ENCODE results near the gene MANBA. TPM values are rescaled to one million over a fixed set of nuclear protein-coding genes. Genes with fewer than 3 reads are reported as not detected.

MANBA gene
- total RNA-seq, 1 experiment from 2014 or later, result 11.2 TPM

- no peak for DNase-seq (ENCODE audit: unreplicated experiment)
- Mint-ChIP-seq H3K4me3 (ENCODE audit: unreplicated experiment) (no peak overlapping the region), H3K36me3 (ENCODE audit: insufficient read depth, unreplicated experiment) (peaks cover 56% of the 10 kb centered on the region), H3K9me3 (ENCODE audit: unreplicated experiment) (no peaks in the 10 kb centered on the region), H3K27me3 (ENCODE audit: insufficient read depth, unreplicated experiment) (no peaks in the 10 kb centered on the region), H3K4me1 (ENCODE audit: insufficient read depth, unreplicated experiment) (peaks cover 24% of the 10 kb centered on the region), H3K27ac (ENCODE audit: low read depth, unreplicated experiment) (peak overlapping the region; percentile 18)
- intact Hi-C loops (cut with micrococcal nuclease), result no loop called here
- ChIA-PET POLR2A (interaction anchor here (0.9 kb wide), 1 partner anchor 211 kb away, joined by 3 read pairs; no protein-coding TSS in a partner anchor), CTCF (interaction anchor here (0.7 kb wide), 1 partner anchor 391 kb away, joined by 4 read pairs; no protein-coding TSS in a partner anchor)
- BruUV-seq (replicated peaks), result no TSS peak
- no peak for TF ChIP-seq CTCF (IDR thresholded peaks at IDR 0.05; ENCODE audit: unreplicated experiment)
Observed at GRCh38 chr4:102616636-102617035, 144.1 kb downstream of the MANBA start.

- no peak for TF ChIP-seq CTCF (IDR thresholded peaks at IDR 0.05; ENCODE audit: unreplicated experiment)
- BruUV-seq (replicated peaks), result no TSS peak
- H3K27ac Mint-ChIP-seq (ENCODE audit: low read depth, unreplicated experiment), result no peak overlapping the region
- H3K4me1 Mint-ChIP-seq (ENCODE audit: insufficient read depth, unreplicated experiment), result peaks cover 16% of the 10 kb centered on the region
- H3K4me3 Mint-ChIP-seq (ENCODE audit: unreplicated experiment), result no peak overlapping the region
- peaks cover 74% of the 10 kb centered on the region for H3K36me3 Mint-ChIP-seq (ENCODE audit: insufficient read depth, unreplicated experiment)
- no peaks in the 10 kb centered on the region for H3K27me3 Mint-ChIP-seq (ENCODE audit: insufficient read depth, unreplicated experiment)
- H3K9me3 Mint-ChIP-seq (ENCODE audit: unreplicated experiment), result no peaks in the 10 kb centered on the region
- ChIA-PET POLR2A (interaction anchor here (1.5 kb wide), 1 partner anchor 398 kb away, joined by 4 read pairs; no protein-coding TSS in a partner anchor), CTCF (no interaction called here)
- intact Hi-C loops (cut with micrococcal nuclease), result loop anchor here (5.0 kb wide), 1 partner anchor 162 kb away; no protein-coding TSS in a partner anchor
- no peak for DNase-seq (ENCODE audit: unreplicated experiment)
Observed at GRCh38 chr4:102614801-102615200, 146.0 kb downstream of the MANBA start.

DNA sequence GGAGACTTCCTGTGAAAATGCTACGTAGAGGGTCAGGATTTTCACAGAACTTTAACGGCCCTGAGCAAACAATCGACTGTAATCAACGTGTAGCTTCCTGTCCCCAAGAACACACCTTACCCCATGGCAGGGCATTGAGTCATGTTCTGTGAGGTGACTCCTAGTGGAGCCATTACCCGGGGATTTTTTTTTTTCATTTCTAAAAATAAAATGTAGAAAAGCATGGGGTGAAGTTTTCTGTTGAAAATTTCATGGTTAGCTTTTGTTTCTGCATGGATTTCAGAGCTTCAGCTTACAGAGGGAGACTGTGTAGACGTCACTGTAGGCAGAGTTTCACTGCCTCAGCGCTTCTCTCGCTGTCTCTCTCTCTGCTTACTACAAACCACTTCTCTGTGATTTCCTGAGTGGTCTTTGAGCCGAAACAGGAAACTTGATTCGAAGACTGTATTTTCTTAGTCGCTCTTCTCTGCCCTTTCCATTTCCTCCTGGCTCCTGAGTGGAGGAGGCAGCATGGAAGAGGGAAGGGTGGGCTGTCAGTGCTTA is 147.9 kb downstream of the MANBA start:
- no peak for TF ChIP-seq CTCF (IDR thresholded peaks at IDR 0.05; ENCODE audit: unreplicated experiment)
- H3K4me3 Mint-ChIP-seq (ENCODE audit: unreplicated experiment), result no peak overlapping the region
- H3K4me1 Mint-ChIP-seq (ENCODE audit: insufficient read depth, unreplicated experiment), result peaks cover 16% of the 10 kb centered on the region
- ChIA-PET POLR2A (interaction anchor here (0.7 to 2.1 kb wide), 6 partner anchors 8 to 215 kb away, joined by 3 to 13 read pairs (median 4); partner anchors contain the start of gene UBE2D3), CTCF (interaction anchor here (0.6 to 4.0 kb wide), 8 partner anchors 8 to 479 kb away, joined by 3 to 18 read pairs (median 7); no protein-coding TSS in a partner anchor)
- intact Hi-C loops (cut with micrococcal nuclease), result loop anchor here (5.0 kb wide), 1 partner anchor 161 kb away; no protein-coding TSS in a partner anchor
- peak; percentile 27 for DNase-seq (ENCODE audit: unreplicated experiment)
- no TSS peak for BruUV-seq (replicated peaks)
- H3K9me3 Mint-ChIP-seq (ENCODE audit: unreplicated experiment), result no peaks in the 10 kb centered on the region
- H3K27me3 Mint-ChIP-seq (ENCODE audit: insufficient read depth, unreplicated experiment), result no peaks in the 10 kb centered on the region
- peak overlapping the region; percentile 65 for H3K27ac Mint-ChIP-seq (ENCODE audit: low read depth, unreplicated experiment)
- peaks cover 93% of the 10 kb centered on the region for H3K36me3 Mint-ChIP-seq (ENCODE audit: insufficient read depth, unreplicated experiment)

GRCh38 chr4:102612210-102612609 is 148.6 kb downstream of the MANBA start:
- H3K9me3 Mint-ChIP-seq (ENCODE audit: unreplicated experiment), result no peaks in the 10 kb centered on the region
- no peaks in the 10 kb centered on the region for H3K27me3 Mint-ChIP-seq (ENCODE audit: insufficient read depth, unreplicated experiment)
- no peak for DNase-seq (ENCODE audit: unreplicated experiment)
- H3K27ac Mint-ChIP-seq (ENCODE audit: low read depth, unreplicated experiment), result peak overlapping the region; percentile 65
- TF ChIP-seq CTCF (IDR thresholded peaks at IDR 0.05; ENCODE audit: unreplicated experiment), result no peak
- intact Hi-C loops (cut with micrococcal nuclease), result loop anchor here (5.0 kb wide), 1 partner anchor 160 kb away; no protein-coding TSS in a partner anchor
- ChIA-PET POLR2A (interaction anchor here (0.8 to 2.1 kb wide), 6 partner anchors 8 to 216 kb away, joined by 3 to 13 read pairs (median 4); partner anchors contain the start of gene UBE2D3), CTCF (interaction anchor here (0.8 to 4.0 kb wide), 5 partner anchors 8 to 480 kb away, joined by 5 to 18 read pairs (median 10); no protein-coding TSS in a partner anchor)
- H3K4me3 Mint-ChIP-seq (ENCODE audit: unreplicated experiment), result no peak overlapping the region
- H3K4me1 Mint-ChIP-seq (ENCODE audit: insufficient read depth, unreplicated experiment), result peaks cover 16% of the 10 kb centered on the region
- no TSS peak for BruUV-seq (replicated peaks)
- H3K36me3 Mint-ChIP-seq (ENCODE audit: insufficient read depth, unreplicated experiment), result peaks cover 93% of the 10 kb centered on the region

All from MCF 10A (cell line).